ENCODE data around the gene OAS2. TPM values are rescaled to one million over a fixed set of nuclear protein-coding genes. Genes with fewer than 3 reads are reported as not detected.

Gene OAS2
- total RNA-seq, 4 donors from 2014 or later: 1.2 to 4.2 (median 3.2) TPM

- DNase-seq (ENCODE audit: low spot score in 2 of 2): no peak
- no peak overlapping the region for H3K4me3 ChIP-seq
- TF ChIP-seq, protein P1, sequence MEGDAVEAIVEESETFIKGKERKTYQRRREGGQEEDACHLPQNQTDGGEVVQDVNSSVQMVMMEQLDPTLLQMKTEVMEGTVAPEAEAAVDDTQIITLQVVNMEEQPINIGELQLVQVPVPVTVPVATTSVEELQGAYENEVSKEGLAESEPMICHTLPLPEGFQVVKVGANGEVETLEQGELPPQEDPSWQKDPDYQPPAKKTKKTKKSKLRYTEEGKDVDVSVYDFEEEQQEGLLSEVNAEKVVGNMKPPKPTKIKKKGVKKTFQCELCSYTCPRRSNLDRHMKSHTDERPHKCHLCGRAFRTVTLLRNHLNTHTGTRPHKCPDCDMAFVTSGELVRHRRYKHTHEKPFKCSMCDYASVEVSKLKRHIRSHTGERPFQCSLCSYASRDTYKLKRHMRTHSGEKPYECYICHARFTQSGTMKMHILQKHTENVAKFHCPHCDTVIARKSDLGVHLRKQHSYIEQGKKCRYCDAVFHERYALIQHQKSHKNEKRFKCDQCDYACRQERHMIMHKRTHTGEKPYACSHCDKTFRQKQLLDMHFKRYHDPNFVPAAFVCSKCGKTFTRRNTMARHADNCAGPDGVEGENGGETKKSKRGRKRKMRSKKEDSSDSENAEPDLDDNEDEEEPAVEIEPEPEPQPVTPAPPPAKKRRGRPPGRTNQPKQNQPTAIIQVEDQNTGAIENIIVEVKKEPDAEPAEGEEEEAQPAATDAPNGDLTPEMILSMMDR (IDR thresholded peaks at IDR 0.05): no peak
- TF ChIP-seq POLR2A (IDR thresholded peaks at IDR 0.05) (no peak), EP300 (IDR thresholded peaks at IDR 0.05) (no peak), POLR2AphosphoS5 (IDR thresholded peaks at IDR 0.05) (no peak)
- no peaks in the 10 kb centered on the region for H3K36me3 ChIP-seq
- no peaks in the 10 kb centered on the region for H3K9me3 ChIP-seq
- no peaks in the 10 kb centered on the region for H3K27me3 ChIP-seq
- H3K27ac ChIP-seq: no peak overlapping the region
- 81% methylated on average over 2 of the region's 2 CpGs for WGBS
- peaks cover 18% of the 10 kb centered on the region for H3K4me1 ChIP-seq
Observed at GRCh38 chr12:112933129-112933505, 45.2 kb upstream of the OAS2 start.

- 47% methylated on average over 1 of the region's 1 CpG for WGBS
Observed at GRCh38 chr12:112936264-112936663, 42.1 kb upstream of the OAS2 start.

GRCh38 chr12:112936927-112937326 is 41.4 kb upstream of the OAS2 start:
- TF ChIP-seq EP300 (IDR thresholded peaks at IDR 0.05) (no peak), POLR2A (IDR thresholded peaks at IDR 0.05) (no peak), POLR2AphosphoS5 (IDR thresholded peaks at IDR 0.05) (no peak)
- TF ChIP-seq, protein P1 (IDR thresholded peaks at IDR 0.05): no peak

More at GRCh38 chr12:112936264-112936663, 42.1 kb upstream of the OAS2 start:
- Histone ChIP-seq H3K27ac (peak overlapping the region; percentile 76), H3K9me3 (no peaks in the 10 kb centered on the region), H3K4me1 (peaks cover 38% of the 10 kb centered on the region), H3K4me3 (no peak overlapping the region), H3K27me3 (no peaks in the 10 kb centered on the region), H3K36me3 (no peaks in the 10 kb centered on the region)
- DNase-seq (ENCODE audit: low spot score in 2 of 2): no peak
- TF ChIP-seq, protein P1 (IDR thresholded peaks at IDR 0.05): no peak
- TF ChIP-seq POLR2A (IDR thresholded peaks at IDR 0.05): no peak
- no peak for TF ChIP-seq POLR2AphosphoS5 (IDR thresholded peaks at IDR 0.05)
- no peak for TF ChIP-seq EP300 (IDR thresholded peaks at IDR 0.05)

DNA sequence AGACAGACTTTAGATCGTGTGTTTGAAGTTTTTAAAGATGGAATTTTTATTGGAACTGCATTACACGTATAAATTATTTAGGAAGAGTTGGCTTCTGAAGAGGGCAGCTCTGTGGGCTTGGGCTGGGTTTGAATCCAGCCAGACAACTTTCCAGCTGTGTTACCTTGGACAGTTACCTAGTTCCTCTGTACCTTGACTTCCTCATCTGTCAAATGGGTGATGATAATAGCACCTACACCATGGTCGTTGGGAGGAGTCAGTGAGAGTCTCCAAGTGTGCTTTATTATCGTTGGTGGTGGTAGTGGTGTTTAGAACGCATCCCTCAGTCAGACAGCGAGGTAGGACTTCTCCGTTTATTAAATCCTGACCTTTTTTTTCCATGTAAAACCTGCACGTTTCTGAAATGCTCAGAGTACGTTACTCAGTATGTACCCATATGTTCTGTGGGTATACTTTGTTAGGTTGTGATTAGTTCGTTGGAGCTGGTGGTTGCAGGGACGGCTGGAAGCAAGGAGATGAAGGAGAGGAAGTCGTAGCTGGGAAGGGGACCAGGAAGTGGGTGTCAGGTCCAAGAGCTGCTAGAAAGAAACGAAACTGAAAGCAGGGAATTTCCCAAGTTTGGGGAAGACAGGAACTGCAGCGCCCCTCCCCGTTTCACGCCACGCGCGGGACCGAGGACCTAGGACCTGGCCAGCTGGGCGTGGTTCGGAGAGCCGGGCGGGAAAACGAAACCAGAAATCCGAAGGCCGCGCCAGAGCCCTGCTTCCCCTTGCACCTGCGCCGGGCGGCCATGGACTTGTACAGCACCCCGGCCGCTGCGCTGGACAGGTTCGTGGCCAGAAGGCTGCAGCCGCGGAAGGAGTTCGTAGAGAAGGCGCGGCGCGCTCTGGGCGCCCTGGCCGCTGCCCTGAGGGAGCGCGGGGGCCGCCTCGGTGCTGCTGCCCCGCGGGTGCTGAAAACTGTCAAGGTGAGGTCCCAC is 40.3 kb upstream of the OAS2 start, which contains the start of gene OAS3:
OAS3 (plus strand) TSS at position 734 of the 979 bp plus-strand sequence; CDS start at position 791, 57 bp downstream.
- 9% methylated on average over 26 of the region's 50 CpGs for WGBS
- no peaks in the 10 kb centered on the region for H3K9me3 ChIP-seq
- no peaks in the 10 kb centered on the region for H3K27me3 ChIP-seq
- no peaks in the 10 kb centered on the region for H3K36me3 ChIP-seq
- peak; percentile 90 to 93 for DNase-seq (ENCODE audit: low spot score in 2 of 2)
- H3K27ac ChIP-seq: peak within 1 kb of the TSS; percentile 79
- peak within 1 kb of the TSS; percentile 61 for H3K4me3 ChIP-seq
- peaks cover 38% of the 10 kb centered on the region for H3K4me1 ChIP-seq
- TF ChIP-seq POLR2AphosphoS5 (IDR thresholded peaks at IDR 0.05) (peak in 1 of 3 donors; percentile 22), POLR2A (IDR thresholded peaks at IDR 0.05) (no peak)

More at GRCh38 chr12:112936927-112937326, 41.4 kb upstream of the OAS2 start:
- Histone ChIP-seq H3K27me3 (no peaks in the 10 kb centered on the region), H3K4me1 (peaks cover 38% of the 10 kb centered on the region), H3K4me3 (no peak overlapping the region), H3K36me3 (no peaks in the 10 kb centered on the region), H3K9me3 (no peaks in the 10 kb centered on the region), H3K27ac (peak overlapping the region; percentile 79)
- no peak for DNase-seq (ENCODE audit: low spot score in 2 of 2)
- 42% methylated on average over 2 of the region's 2 CpGs for WGBS

DNA sequence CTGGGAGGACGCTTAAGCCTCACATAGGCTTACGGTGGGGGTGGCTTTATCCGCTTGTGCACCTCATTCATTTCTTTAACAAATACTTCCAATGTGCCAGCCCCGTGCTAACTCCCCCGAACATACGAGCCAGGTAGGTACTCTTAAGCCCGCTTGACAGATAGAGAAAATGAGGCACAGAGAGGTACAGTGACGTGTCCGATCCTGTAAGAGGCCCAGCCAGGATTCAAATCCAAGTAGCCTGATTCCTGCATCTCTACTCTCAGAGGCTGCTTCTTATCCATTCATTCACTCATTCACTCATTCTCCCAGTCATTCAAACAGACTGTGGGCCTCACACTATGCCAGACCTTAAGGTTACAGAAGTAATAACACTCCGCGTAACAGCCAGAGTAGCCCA is 39.6 kb upstream of the OAS2 start:
- DNase-seq (ENCODE audit: low spot score in 2 of 2): no peak
- peaks cover 38% of the 10 kb centered on the region for H3K4me1 ChIP-seq
- H3K4me3 ChIP-seq: peak overlapping the region; percentile 61
- no peaks in the 10 kb centered on the region for H3K27me3 ChIP-seq
- WGBS: 15% methylated on average over 9 of the region's 11 CpGs
- no peaks in the 10 kb centered on the region for H3K36me3 ChIP-seq
- peak overlapping the region; percentile 79 for H3K27ac ChIP-seq
- H3K9me3 ChIP-seq: no peaks in the 10 kb centered on the region
- TF ChIP-seq EP300 (IDR thresholded peaks at IDR 0.05) (no peak), POLR2AphosphoS5 (IDR thresholded peaks at IDR 0.05) (no peak), POLR2A (IDR thresholded peaks at IDR 0.05) (no peak)
- TF ChIP-seq, protein P1 (IDR thresholded peaks at IDR 0.05): no peak

Data from suprapubic skin (tissue), 4 donors.